Psoas muscle (tissue), 8 donors: ENCODE measurements around the gene SPSB1. TPM values are rescaled to one million over a fixed set of nuclear protein-coding genes. Genes with fewer than 3 reads are reported as not detected.

Experiments used
- ATAC-seq, 4 donors: fragments of 200-7000 bp; cut with Tn5 transposase; one replicate each; pipeline ENCODE4 v1.9.1; 2020; ENCODE audit warnings: moderate library complexity in 3 of 4, mild to moderate bottlenecking in 2 of 4
- DNase-seq, 2 donors: peaks; one replicate each; pipeline ENCODE4 v3.0.0-alpha.2; 2020
- H3K27ac ChIP-seq: fragments of 200-600 bp; one replicate; pipeline ENCODE4 v1.8.0; 2022
- H3K27me3 ChIP-seq, 3 donors: fragments of 200-600 bp in 1 of 3; one replicate each; pipeline versions ENCODE4 v1.6.1 to v1.8.0; 2013 to 2022; ENCODE audit warnings: low read length in 2 of 3, mild to moderate bottlenecking in 2 of 3, moderate library complexity in 1 of 3; ENCODE audit not compliant: insufficient read depth in 3 of 3
- H3K36me3 ChIP-seq, 2 donors: fragments of 200-600 bp in 1 of 2; one replicate each; pipeline versions ENCODE4 v1.6.1 to v1.8.0; 2013 to 2022; ENCODE audit warnings: low read depth in 1 of 2, mild to moderate bottlenecking in 1 of 2, moderate library complexity in 1 of 2; ENCODE audit not compliant: insufficient read depth in 1 of 2
- H3K4me1 ChIP-seq: fragments of 200-600 bp; one replicate; pipeline ENCODE4 v1.8.0; 2022
- H3K4me3 ChIP-seq: fragments of 200-600 bp; one replicate; pipeline ENCODE4 v1.8.0; 2022; ENCODE audit warnings: mild to moderate bottlenecking
- H3K9me3 ChIP-seq: fragments of 200-600 bp; one replicate; pipeline ENCODE4 v1.8.0; 2022
- CTCF ChIP-seq: fragments of 200-600 bp; IDR thresholded peaks from one replicate; pipeline ENCODE4 v1.8.0; 2022; ENCODE audit warnings: antibody characterized with exemption
- WGBS, 3 donors: extraction: QIAGEN DNeasy Blood & Tissue Kit; methylation state at CpG; one replicate each; pipeline versions ENCODE4 v1.1.6 to v1.1.7; 2013; 5-methylcytosine and 5-hydroxymethylcytosine counted together
- intact Hi-C, 2 donors: fragments of 100-400 bp; cut with DNase I; formaldehyde crosslinking; loops; one replicate each; pipeline versions ENCODE4 v1.11.0 to v1.14.2; 2022
- polyA plus RNA-seq, 3 donors: library from polyadenylated mRNA; stranded (reverse); fragments of 200-250 nt; gene quantifications; one replicate each; pipeline ENCODE4 v1.2.3, GENCODE V29; 2013
- total RNA-seq, 4 donors: library from RNA; stranded (reverse); fragmentation: NEBNext Ultra II Directional in 2 of 4; extraction: Animal tissue kit (Norgen Biotek cat#: 25700) in 2 of 4; gene quantifications; one replicate each; pipeline versions ENCODE4 v1.2.1 to v1.2.4, GENCODE V29; 2021 to 2023
- donor health status: healthy with polysubstance abuse.
- donor health status: DM: no; HTN: no; CAD: no; lungs with moderate emphysema.
- donor health status: Bipolar disorder and iron deficiency.
- donor health status: healthy.
- donor health status: DM: yes; HTN: yes; CAD: no.
- donor health status: DM: no; HTN: no; CAD: no.
- donor health status: DM: no; HTN: no; CAD: no.
- donor health status: DM: yes; HTN: yes; CAD: no.

SPSB1 gene
- total and polyA plus RNA-seq, 7 donors: 12.0 to 60.7 (median 31.3) TPM

- TF ChIP-seq CTCF: no peak
Measured at GRCh38 chr1:9262096-9262986, 30.4 kb upstream of the SPSB1 start.

GRCh38 chr1:9263276-9263855 lies 29.3 kb upstream of the SPSB1 start:
- intact Hi-C loops: no loop called here
- peak overlapping the region; percentile 66 for H3K27ac ChIP-seq
- 87 to 95% (median 93%) methylated on average over 26 of the region's 26 CpGs for WGBS, 3 donors
- no peak overlapping the region for H3K4me3 ChIP-seq
- DNase-seq (peak in 1 of 2 donors; percentile 56), ATAC-seq (no peak)
- no peak for TF ChIP-seq CTCF
- peaks cover 3 to 64% of the 10 kb centered on the region in 2 donors for H3K36me3 ChIP-seq
- H3K27me3 ChIP-seq: no peaks in the 10 kb centered on the region
- H3K4me1 ChIP-seq: peaks cover 28% of the 10 kb centered on the region
- no peaks in the 10 kb centered on the region for H3K9me3 ChIP-seq

More at GRCh38 chr1:9262096-9262986, 30.4 kb upstream of the SPSB1 start:
- Histone ChIP-seq H3K27me3 (no peaks in the 10 kb centered on the region), H3K9me3 (no peaks in the 10 kb centered on the region), H3K27ac (peak overlapping the region; percentile 66), H3K4me1 (peaks cover 37% of the 10 kb centered on the region), H3K4me3 (no peak overlapping the region), H3K36me3 (peaks cover 4 to 61% of the 10 kb centered on the region in 2 donors)
- WGBS, 3 donors: 73 to 82% (median 74%) methylated on average over 32 to 33 of the region's 33 CpGs
- intact Hi-C loops: no loop called here
- peak in 1 of 2 donors; percentile 48 for DNase-seq
- ATAC-seq: peak in 2 of 4 donors; percentile 9 to 45

- no peaks in the 10 kb centered on the region for H3K27me3 ChIP-seq
- DNase-seq (peak in 1 of 2 donors; percentile 65), ATAC-seq (peak; percentile 26 to 60 (median 38))
- H3K36me3 ChIP-seq: peaks cover 0 to 67% of the 10 kb centered on the region in 2 donors
- H3K4me1 ChIP-seq: peaks cover 30% of the 10 kb centered on the region
- TF ChIP-seq CTCF: no peak
- no peak overlapping the region for H3K4me3 ChIP-seq
- H3K9me3 ChIP-seq: no peaks in the 10 kb centered on the region
- intact Hi-C loops: no loop called here
- peak overlapping the region; percentile 66 for H3K27ac ChIP-seq
- WGBS, 3 donors: 51 to 85% (median 56%) methylated on average over 47 to 50 of the region's 50 CpGs
Measured at GRCh38 chr1:9263984-9264872, 28.5 kb upstream of the SPSB1 start.

- no peak for TF ChIP-seq CTCF
- intact Hi-C loops: loop anchor here (5.0 kb wide), 2 partner anchors 192 to 227 kb away; no protein-coding TSS in a partner anchor
- Histone ChIP-seq H3K9me3 (no peaks in the 10 kb centered on the region), H3K4me1 (peaks cover 37% of the 10 kb centered on the region), H3K27ac (no peak overlapping the region), H3K4me3 (no peak overlapping the region), H3K27me3 (no peaks in the 10 kb centered on the region), H3K36me3 (peaks cover 0 to 71% of the 10 kb centered on the region in 2 donors)
- 87 to 93% (median 91%) methylated on average over 10 of the region's 10 CpGs for WGBS, 3 donors
- ATAC-seq (no peak), DNase-seq (peak in 1 of 2 donors; percentile 45)
Measured at GRCh38 chr1:9265037-9265436, 27.7 kb upstream of the SPSB1 start.
